Measurements from ENCODE around the gene PDZRN3. TPM values are rescaled to one million over a fixed set of nuclear protein-coding genes. Genes with fewer than 3 reads are reported as not detected.

Gene PDZRN3
- total RNA-seq, 1 experiment from 2014 or later = 0.17 TPM

DNA sequence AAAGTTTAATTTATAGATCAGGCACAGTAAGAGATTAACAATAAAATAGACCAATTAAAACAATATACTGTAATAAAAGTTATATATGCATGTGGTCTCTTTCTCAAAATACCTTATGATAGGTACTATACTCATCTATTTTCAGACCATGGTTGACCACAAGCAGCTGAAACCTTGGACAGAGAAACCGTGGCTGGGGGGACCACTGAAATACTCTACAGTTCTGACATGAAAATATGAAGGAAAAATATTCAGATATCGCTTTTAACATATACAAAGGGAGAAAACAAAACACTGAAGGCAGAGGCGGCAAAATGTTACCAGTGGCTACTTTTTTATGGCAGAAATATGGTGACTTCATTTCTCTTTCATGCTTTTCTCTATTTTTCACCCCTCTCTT, 114.0 kb downstream of the PDZRN3 start:
- ChIA-PET CTCF (no interaction called here), RAD21 (ENCODE audit: low non-redundant PET in 1 of 2, low total read pairs in 2 of 2, uncharacterized antibody in 2 of 2, unreplicated experiment in 2 of 2) (no interaction called here), POLR2A (no interaction called here)
- peaks cover 18% of the 10 kb centered on the region for H3K27me3 ChIP-seq (ENCODE audit: insufficient read depth, low read length)
- no peaks in the 10 kb centered on the region for H3K9me3 ChIP-seq (ENCODE audit: control insufficient read depth in 1 of 2, insufficient read depth in 1 of 2, low read depth in 1 of 2, low read length in 2 of 2)
- H3K9me2 ChIP-seq (ENCODE audit: insufficient read depth) = no peaks in the 10 kb centered on the region
- ATAC-seq (no peak), DNase-seq (ENCODE audit: low read depth, low spot score) (no peak)
- H3K79me2 ChIP-seq (ENCODE audit: insufficient read depth, low read length) = no peaks in the 10 kb centered on the region
- no peaks in the 10 kb centered on the region for H3K36me3 ChIP-seq (ENCODE audit: control insufficient read depth in 1 of 2, insufficient read depth in 2 of 2, low read length in 2 of 2)
- TF ChIP-seq YY1 (IDR thresholded peaks at IDR 0.05; ENCODE audit: extremely low read depth, insufficient replicate concordance, low read depth, low read length) (no peak), SP1 (IDR thresholded peaks at IDR 0.05; ENCODE audit: low read depth) (no peak), EGR1 (IDR thresholded peaks at IDR 0.05; ENCODE audit: low read depth) (no peak), SIN3A (IDR thresholded peaks at IDR 0.05; ENCODE audit: low read depth) (no peak), EZH2 (IDR thresholded peaks at IDR 0.05) (no peak), FOSL1 (IDR thresholded peaks at IDR 0.05; ENCODE audit: low read depth) (no peak), EZH2phosphoT487 (IDR thresholded peaks at IDR 0.05; ENCODE audit: borderline replicate concordance) (no peak), ELF1 (IDR thresholded peaks at IDR 0.05; ENCODE audit: borderline replicate concordance, low read depth) (no peak), CBX3 (IDR thresholded peaks at IDR 0.05; ENCODE audit: low read depth) (no peak), SRF (IDR thresholded peaks at IDR 0.05; ENCODE audit: low read depth) (no peak), RAD21 (IDR thresholded peaks at IDR 0.05; ENCODE audit: low read depth) (no peak), CEBPB (IDR thresholded peaks at IDR 0.05; ENCODE audit: low read depth) (no peak), ZNF274 (IDR thresholded peaks at IDR 0.05; ENCODE audit: low read depth, low read length) (no peak), POLR2AphosphoS5 (IDR thresholded peaks at IDR 0.05; ENCODE audit: low read depth, low read length) (no peak), JUND (IDR thresholded peaks at IDR 0.05) (no peak), ZFX (IDR thresholded peaks at IDR 0.05) (no peak)
- TF ChIP-seq, protein P1, sequence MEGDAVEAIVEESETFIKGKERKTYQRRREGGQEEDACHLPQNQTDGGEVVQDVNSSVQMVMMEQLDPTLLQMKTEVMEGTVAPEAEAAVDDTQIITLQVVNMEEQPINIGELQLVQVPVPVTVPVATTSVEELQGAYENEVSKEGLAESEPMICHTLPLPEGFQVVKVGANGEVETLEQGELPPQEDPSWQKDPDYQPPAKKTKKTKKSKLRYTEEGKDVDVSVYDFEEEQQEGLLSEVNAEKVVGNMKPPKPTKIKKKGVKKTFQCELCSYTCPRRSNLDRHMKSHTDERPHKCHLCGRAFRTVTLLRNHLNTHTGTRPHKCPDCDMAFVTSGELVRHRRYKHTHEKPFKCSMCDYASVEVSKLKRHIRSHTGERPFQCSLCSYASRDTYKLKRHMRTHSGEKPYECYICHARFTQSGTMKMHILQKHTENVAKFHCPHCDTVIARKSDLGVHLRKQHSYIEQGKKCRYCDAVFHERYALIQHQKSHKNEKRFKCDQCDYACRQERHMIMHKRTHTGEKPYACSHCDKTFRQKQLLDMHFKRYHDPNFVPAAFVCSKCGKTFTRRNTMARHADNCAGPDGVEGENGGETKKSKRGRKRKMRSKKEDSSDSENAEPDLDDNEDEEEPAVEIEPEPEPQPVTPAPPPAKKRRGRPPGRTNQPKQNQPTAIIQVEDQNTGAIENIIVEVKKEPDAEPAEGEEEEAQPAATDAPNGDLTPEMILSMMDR (IDR thresholded peaks at IDR 0.05 in 2 of 3, conservative IDR thresholded peaks at IDR 0.05 in 1 of 3; ENCODE audit: borderline replicate concordance in 1 of 3, insufficient read depth in 1 of 3, low read depth in 2 of 3, low read length in 2 of 3) = no peak
- TF ChIP-seq, protein P2, sequence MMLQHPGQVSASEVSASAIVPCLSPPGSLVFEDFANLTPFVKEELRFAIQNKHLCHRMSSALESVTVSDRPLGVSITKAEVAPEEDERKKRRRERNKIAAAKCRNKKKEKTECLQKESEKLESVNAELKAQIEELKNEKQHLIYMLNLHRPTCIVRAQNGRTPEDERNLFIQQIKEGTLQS (IDR thresholded peaks at IDR 0.05) = no peak
- intact Hi-C loops (cut with micrococcal nuclease) = no loop called here
- H3K4me2 ChIP-seq (ENCODE audit: low read length) = no peak overlapping the region
- H3K4me1 ChIP-seq (ENCODE audit: control insufficient read depth in 1 of 2, insufficient read depth in 2 of 2, low read length in 2 of 2) = no peaks in the 10 kb centered on the region
- H4K20me1 ChIP-seq (ENCODE audit: insufficient read depth) = no peaks in the 10 kb centered on the region
- no TSS peak for BruUV-seq (replicated peaks)
- no peak overlapping the region for H3K9ac ChIP-seq (ENCODE audit: low read length)
- no peak overlapping the region for H2AFZ ChIP-seq (ENCODE audit: low read depth, low read length, poor library complexity, severe bottlenecking)
- no peak overlapping the region for H3K27ac ChIP-seq (ENCODE audit: low read depth, low read length)
- H3K4me3 ChIP-seq (replicated peaks in 1 of 2; ENCODE audit: low read depth in 1 of 2, low read length in 2 of 2) = no peak overlapping the region

All from HCT116 (cell line).